Activated naive CD4-positive, alpha-beta T cell treated with anti-CD3 and anti-CD28 coated beads, Interleukin-2, amount 10 ng/mL, durations not matched to agents 7 days and 5 days (primary cell): Measurements from ENCODE around the gene SPATA2L.

ENCODE experiments used
- CTCF ChIA-PET: fragments of 350-600 bp; sonication (Branson Sonifier 250); formaldehyde crosslinking; loops from one replicate; lab custom pipeline; 2021; ENCODE audit warnings: antibody characterized with exemption; lab: Charles Lee
- DNase-seq: peaks from one replicate; pipeline ENCODE4 v3.0.0-alpha.2; 2020
- H3K27ac Mint-ChIP-seq: one replicate; pipeline ENCODE4 v1.8.0; 2021; ENCODE audit warnings: mild to moderate bottlenecking, moderate library complexity, mixed read lengths
- H3K27me3 Mint-ChIP-seq: one replicate; pipeline ENCODE4 v1.8.0; 2021; ENCODE audit warnings: mild to moderate bottlenecking, mixed read lengths
- H3K36me3 Mint-ChIP-seq: one replicate; pipeline ENCODE4 v1.8.0; 2021; ENCODE audit warnings: mixed read lengths
- H3K4me1 Mint-ChIP-seq: one replicate; pipeline ENCODE4 v1.8.0; 2021; ENCODE audit warnings: mixed read lengths
- H3K4me3 Mint-ChIP-seq: one replicate; pipeline ENCODE4 v1.8.0; 2021; ENCODE audit warnings: mild to moderate bottlenecking, moderate library complexity, mixed read lengths
- H3K9me3 Mint-ChIP-seq: one replicate; pipeline ENCODE4 v1.8.0; 2021; ENCODE audit warnings: mixed read lengths

SPATA2L gene

DNA sequence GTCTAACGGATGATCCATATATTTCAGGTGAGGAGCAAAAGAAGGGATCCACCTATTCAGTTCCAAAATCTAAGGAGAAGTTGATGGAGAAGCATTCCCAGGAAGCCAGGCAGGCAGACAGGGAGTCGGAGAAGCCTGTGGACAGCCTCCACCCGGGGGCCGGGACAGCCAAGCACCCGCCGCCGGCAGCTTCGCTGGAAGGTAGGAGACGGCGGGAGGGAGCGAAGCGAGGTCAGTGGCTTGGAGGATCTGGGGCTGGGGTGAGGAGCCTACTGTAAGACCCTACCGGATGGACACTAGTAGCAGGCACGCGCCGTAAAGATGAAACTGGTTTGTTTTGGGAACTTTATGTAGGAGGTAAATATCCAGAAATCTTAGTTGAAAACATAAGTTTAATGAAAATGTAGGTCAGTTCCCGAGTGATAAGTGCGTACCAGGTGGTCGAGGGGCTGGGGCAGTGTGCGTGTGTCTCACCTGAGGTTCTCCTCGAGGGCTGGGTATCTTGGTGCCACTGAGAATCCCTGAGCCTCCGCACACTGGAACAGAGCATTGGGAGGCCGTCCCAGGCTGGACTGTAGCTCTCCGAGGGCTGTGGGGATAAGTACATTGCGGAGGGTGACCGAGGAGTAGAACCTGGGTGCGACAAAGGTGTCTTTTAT lies 43.2 kb downstream of the SPATA2L start:
- CTCF ChIA-PET, result interaction anchor here (3.7 kb wide), 1 partner anchor 41 kb away, joined by 13 read pairs; no protein-coding TSS in a partner anchor
- Mint-ChIP-seq H3K4me3 (peak overlapping the region; percentile 93), H3K27ac (peak overlapping the region; percentile 78), H3K4me1 (peaks cover 42% of the 10 kb centered on the region), H3K9me3 (no peaks in the 10 kb centered on the region), H3K36me3 (peaks cover 33% of the 10 kb centered on the region), H3K27me3 (no peaks in the 10 kb centered on the region)
- DNase-seq, result peak; percentile 40

GRCh38 chr16:89657442-89658220 lies 43.9 kb downstream of the SPATA2L start, which contains the start of the genes CHMP1A and SPATA33:
Gene CHMP1A, minus strand, starts transcription at chr16:89657708. Its CDS starts 120 bp downstream, at chr16:89657588.
Gene SPATA33, plus strand, starts transcription at chr16:89657836. Its CDS starts 76 bp downstream, at chr16:89657912.
- no peaks in the 10 kb centered on the region for H3K27me3 Mint-ChIP-seq
- peaks cover 28% of the 10 kb centered on the region for H3K36me3 Mint-ChIP-seq
- CTCF ChIA-PET, result interaction anchor here (3.7 kb wide), 1 partner anchor 42 kb away, joined by 13 read pairs; no protein-coding TSS in a partner anchor
- peak within 1 kb of the TSS; percentile 84 for H3K27ac Mint-ChIP-seq
- no peaks in the 10 kb centered on the region for H3K9me3 Mint-ChIP-seq
- DNase-seq, result peak; percentile 93
- peaks cover 42% of the 10 kb centered on the region for H3K4me1 Mint-ChIP-seq
- peak within 1 kb of the TSS; percentile 93 for H3K4me3 Mint-ChIP-seq

- peak overlapping the region; percentile 93 for H3K4me3 Mint-ChIP-seq
- peak overlapping the region; percentile 84 for H3K27ac Mint-ChIP-seq
- peaks cover 26% of the 10 kb centered on the region for H3K36me3 Mint-ChIP-seq
- CTCF ChIA-PET, result interaction anchor here (3.7 kb wide), 1 partner anchor 43 kb away, joined by 13 read pairs; no protein-coding TSS in a partner anchor
- no peaks in the 10 kb centered on the region for H3K9me3 Mint-ChIP-seq
- no peaks in the 10 kb centered on the region for H3K27me3 Mint-ChIP-seq
- H3K4me1 Mint-ChIP-seq, result peaks cover 42% of the 10 kb centered on the region
- no peak for DNase-seq
These were observed 44.9 kb downstream of the SPATA2L start for GRCh38 chr16:89656435-89657121.

- CTCF ChIA-PET, result interaction anchor here (0.6 to 1.6 kb wide), 4 partner anchors 14 to 163 kb away, joined by 3 to 4 read pairs (median 3); no protein-coding TSS in a partner anchor
- peaks cover 40% of the 10 kb centered on the region for H3K4me1 Mint-ChIP-seq
- no peaks in the 10 kb centered on the region for H3K27me3 Mint-ChIP-seq
- H3K27ac Mint-ChIP-seq, result peak overlapping the region; percentile 77
- peaks cover 16% of the 10 kb centered on the region for H3K36me3 Mint-ChIP-seq
- peak overlapping the region; percentile 38 for H3K4me3 Mint-ChIP-seq
- no peaks in the 10 kb centered on the region for H3K9me3 Mint-ChIP-seq
- peak; percentile 11 for DNase-seq
These were observed 46.4 kb downstream of the SPATA2L start for GRCh38 chr16:89655062-89655643.

GRCh38 chr16:89653656-89654295 lies 47.7 kb downstream of the SPATA2L start:
- no peak overlapping the region for H3K4me3 Mint-ChIP-seq
- CTCF ChIA-PET, result interaction anchor here (1.6 kb wide), 1 partner anchor 13 kb away, joined by 4 read pairs; no protein-coding TSS in a partner anchor
- no peaks in the 10 kb centered on the region for H3K27me3 Mint-ChIP-seq
- H3K9me3 Mint-ChIP-seq, result no peaks in the 10 kb centered on the region
- H3K4me1 Mint-ChIP-seq, result peaks cover 33% of the 10 kb centered on the region
- H3K36me3 Mint-ChIP-seq, result peaks cover 23% of the 10 kb centered on the region
- H3K27ac Mint-ChIP-seq, result no peak overlapping the region
- no peak for DNase-seq

GRCh38 chr16:89651584-89651983 lies 49.9 kb downstream of the SPATA2L start:
- DNase-seq, result no peak
- CTCF ChIA-PET, result no interaction called here
- H3K4me1 Mint-ChIP-seq, result peaks cover 26% of the 10 kb centered on the region
- no peak overlapping the region for H3K4me3 Mint-ChIP-seq
- no peaks in the 10 kb centered on the region for H3K9me3 Mint-ChIP-seq
- H3K27ac Mint-ChIP-seq, result no peak overlapping the region
- H3K36me3 Mint-ChIP-seq, result peaks cover 18% of the 10 kb centered on the region
- no peaks in the 10 kb centered on the region for H3K27me3 Mint-ChIP-seq

DNA sequence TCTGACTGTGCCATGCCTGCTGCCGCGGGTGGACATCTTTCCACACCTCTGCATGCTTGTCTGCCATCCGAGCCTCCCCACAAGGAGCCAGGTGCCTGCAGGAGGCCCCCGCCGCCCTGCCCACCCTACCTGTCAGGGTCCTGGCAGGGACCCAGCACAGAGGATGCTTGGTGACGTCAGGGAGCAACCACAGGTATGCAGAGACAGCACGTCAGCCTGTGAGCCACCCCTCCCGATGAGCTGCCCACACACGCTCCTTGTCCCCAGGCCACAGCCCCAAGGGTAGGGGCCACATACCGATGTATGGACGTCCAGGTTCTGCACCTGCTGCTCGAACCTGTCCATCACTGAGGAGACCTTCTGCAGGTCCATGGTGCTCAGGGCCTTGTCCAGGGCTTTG lies 54.6 kb downstream of the SPATA2L start:
- CTCF ChIA-PET, result no interaction called here
- no peaks in the 10 kb centered on the region for H3K4me1 Mint-ChIP-seq
- peaks cover 21% of the 10 kb centered on the region for H3K36me3 Mint-ChIP-seq
- no peaks in the 10 kb centered on the region for H3K9me3 Mint-ChIP-seq
- no peaks in the 10 kb centered on the region for H3K27me3 Mint-ChIP-seq
- H3K4me3 Mint-ChIP-seq, result no peak overlapping the region
- DNase-seq, result no peak
- no peak overlapping the region for H3K27ac Mint-ChIP-seq
